Activated B cell treated with CpG ODN at 0.5 μM for 24 hours (primary cell): Measurements from ENCODE around the gene XRCC4. TPM values are rescaled to one million over a fixed set of nuclear protein-coding genes. Genes with fewer than 3 reads are reported as not detected.

Experiments
- ATAC-seq: fragments of 200-7000 bp; cut with Tn5 transposase; one replicate; pipeline ENCODE4 v1.10.0; 2021; ENCODE audit warnings: low read depth, mild to moderate bottlenecking, moderate library complexity
- CTCF ChIA-PET: fragments of 350-600 bp; sonication (Branson Sonifier 250); formaldehyde crosslinking; loops from one replicate; lab custom pipeline; 2021; ENCODE audit warnings: antibody characterized with exemption; lab: Charles Lee
- POLR2A ChIA-PET: fragments of 350-600 bp; sonication (Branson Sonifier 250); formaldehyde crosslinking; loops from one replicate; lab custom pipeline; 2021; ENCODE audit warnings: antibody characterized with exemption; lab: Charles Lee
- DNase-seq: peaks from one replicate; pipeline ENCODE4 v3.0.0; 2022
- H3K27ac Mint-ChIP-seq: one replicate; pipeline ENCODE4 v1.8.0; 2020; ENCODE audit warnings: mixed read lengths
- H3K27me3 Mint-ChIP-seq: one replicate; pipeline ENCODE4 v1.8.0; 2021; ENCODE audit warnings: mixed read lengths
- H3K36me3 Mint-ChIP-seq: one replicate; pipeline ENCODE4 v1.8.0; 2021; ENCODE audit warnings: low read depth, mixed read lengths
- H3K4me1 Mint-ChIP-seq: one replicate; pipeline ENCODE4 v1.8.0; 2021; ENCODE audit warnings: mixed read lengths
- H3K4me3 Mint-ChIP-seq: one replicate; pipeline ENCODE4 v1.8.0; 2020; ENCODE audit warnings: mild to moderate bottlenecking, mixed read lengths
- H3K9me3 Mint-ChIP-seq: one replicate; pipeline ENCODE4 v1.8.0; 2020; ENCODE audit warnings: mixed read lengths
- CTCF ChIP-seq: fragments of 200-600 bp; IDR thresholded peaks from one replicate; pipeline ENCODE4 v1.8.0; 2022; ENCODE audit warnings: antibody characterized with exemption, mild to moderate bottlenecking
- intact Hi-C: fragments of 100-400 bp; cut with micrococcal nuclease; formaldehyde crosslinking; loops from one replicate; pipeline ENCODE4 v1.15.1; 2024
- total RNA-seq: library from RNA; stranded (reverse); gene quantifications from 2 replicates; pipeline ENCODE4 v1.2.3, GENCODE V29; 2022

Gene XRCC4
- total RNA-seq, 1 donor from 2014 or later: 8.5 TPM

DNA sequence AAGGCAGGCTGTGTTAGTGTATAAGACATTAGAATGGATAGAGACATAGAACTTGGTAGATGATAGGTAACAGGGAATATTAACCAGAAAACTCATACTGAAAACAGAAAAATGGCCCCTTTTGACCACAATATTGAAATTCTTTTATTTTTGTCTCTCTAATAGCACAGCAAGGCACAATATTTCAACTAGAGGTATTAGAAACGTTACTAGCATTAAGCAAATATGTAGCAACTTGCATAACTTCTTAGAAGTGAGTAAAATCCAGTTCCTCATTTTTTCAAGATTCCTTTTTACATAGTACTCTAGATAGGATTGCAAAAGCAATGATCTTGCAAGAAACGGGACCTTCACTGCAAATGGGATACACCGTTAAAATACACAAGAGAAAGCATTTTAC, 291.5 kb downstream of the XRCC4 start:
- no peak for ATAC-seq

GRCh38 chr5:83370957-83371356, 293.6 kb downstream of the XRCC4 start:
- Mint-ChIP-seq H3K27ac (no peak overlapping the region), H3K4me1 (no peaks in the 10 kb centered on the region), H3K9me3 (no peaks in the 10 kb centered on the region), H3K27me3 (no peaks in the 10 kb centered on the region), H3K4me3 (no peak overlapping the region), H3K36me3 (no peaks in the 10 kb centered on the region)
- DNase-seq (no peak), ATAC-seq (no peak)
- CTCF ChIA-PET: no interaction called here
- intact Hi-C loops: no loop called here
- TF ChIP-seq CTCF: no peak
- POLR2A ChIA-PET: no interaction called here

More for the DNA sequence above, 291.5 kb downstream of the XRCC4 start:
- no peak for TF ChIP-seq CTCF
- H3K4me1 Mint-ChIP-seq: peaks cover 7% of the 10 kb centered on the region
- POLR2A ChIA-PET: no interaction called here
- no peaks in the 10 kb centered on the region for H3K27me3 Mint-ChIP-seq
- H3K4me3 Mint-ChIP-seq: no peak overlapping the region
- H3K36me3 Mint-ChIP-seq: no peaks in the 10 kb centered on the region
- H3K27ac Mint-ChIP-seq: no peak overlapping the region
- no peak for DNase-seq
- intact Hi-C loops: no loop called here
- CTCF ChIA-PET: no interaction called here
- no peaks in the 10 kb centered on the region for H3K9me3 Mint-ChIP-seq

DNA sequence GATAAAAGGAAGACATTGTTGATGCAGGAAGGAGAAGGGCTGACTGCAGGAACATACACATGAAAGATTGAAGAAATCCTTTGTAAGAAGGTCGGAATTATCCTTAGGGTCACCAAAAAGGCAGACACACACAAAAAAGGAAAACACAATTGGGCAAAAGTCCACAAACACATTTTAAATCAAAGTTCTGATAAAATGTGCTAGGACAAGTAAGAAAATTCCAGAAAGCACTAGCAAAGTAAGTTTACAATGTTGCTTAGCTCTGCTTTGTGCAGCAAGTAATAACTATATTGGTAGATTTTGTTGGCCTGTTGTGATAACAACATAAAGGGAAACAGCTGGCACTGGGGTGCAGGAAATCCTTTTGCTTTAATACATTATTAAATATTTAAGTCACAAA, 294.4 kb downstream of the XRCC4 start:
- no peak for TF ChIP-seq CTCF
- CTCF ChIA-PET: no interaction called here
- H3K27me3 Mint-ChIP-seq: no peaks in the 10 kb centered on the region
- H3K9me3 Mint-ChIP-seq: no peaks in the 10 kb centered on the region
- no peaks in the 10 kb centered on the region for H3K36me3 Mint-ChIP-seq
- no peaks in the 10 kb centered on the region for H3K4me1 Mint-ChIP-seq
- H3K27ac Mint-ChIP-seq: no peak overlapping the region
- POLR2A ChIA-PET: no interaction called here
- no peak overlapping the region for H3K4me3 Mint-ChIP-seq
- DNase-seq (no peak), ATAC-seq (no peak)
- intact Hi-C loops: no loop called here

DNA sequence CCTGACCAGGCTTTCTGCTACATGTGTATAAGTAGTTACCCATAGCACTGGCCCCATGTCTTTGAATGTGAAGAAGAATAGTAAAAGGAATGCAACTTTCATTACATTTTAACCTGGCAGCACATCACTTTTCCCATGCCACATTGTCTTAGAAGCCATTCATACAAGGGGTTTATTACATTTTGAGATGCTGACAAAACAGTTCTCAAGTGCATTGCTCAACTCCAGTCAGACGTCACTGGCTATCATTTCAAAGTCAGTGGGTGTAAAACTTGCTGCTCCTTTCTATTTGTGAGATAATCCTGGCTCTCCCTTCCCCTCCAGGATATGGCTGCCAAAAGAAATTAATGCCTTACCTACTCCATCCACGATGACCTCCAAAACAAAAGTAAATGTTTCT, 297.2 kb downstream of the XRCC4 start:
- Mint-ChIP-seq H3K36me3 (no peaks in the 10 kb centered on the region), H3K4me1 (no peaks in the 10 kb centered on the region), H3K9me3 (no peaks in the 10 kb centered on the region), H3K4me3 (no peak overlapping the region), H3K27ac (no peak overlapping the region), H3K27me3 (no peaks in the 10 kb centered on the region)
- ChIA-PET POLR2A (no interaction called here), CTCF (no interaction called here)
- no peak for TF ChIP-seq CTCF
- DNase-seq (no peak), ATAC-seq (no peak)
- intact Hi-C loops: no loop called here

DNA sequence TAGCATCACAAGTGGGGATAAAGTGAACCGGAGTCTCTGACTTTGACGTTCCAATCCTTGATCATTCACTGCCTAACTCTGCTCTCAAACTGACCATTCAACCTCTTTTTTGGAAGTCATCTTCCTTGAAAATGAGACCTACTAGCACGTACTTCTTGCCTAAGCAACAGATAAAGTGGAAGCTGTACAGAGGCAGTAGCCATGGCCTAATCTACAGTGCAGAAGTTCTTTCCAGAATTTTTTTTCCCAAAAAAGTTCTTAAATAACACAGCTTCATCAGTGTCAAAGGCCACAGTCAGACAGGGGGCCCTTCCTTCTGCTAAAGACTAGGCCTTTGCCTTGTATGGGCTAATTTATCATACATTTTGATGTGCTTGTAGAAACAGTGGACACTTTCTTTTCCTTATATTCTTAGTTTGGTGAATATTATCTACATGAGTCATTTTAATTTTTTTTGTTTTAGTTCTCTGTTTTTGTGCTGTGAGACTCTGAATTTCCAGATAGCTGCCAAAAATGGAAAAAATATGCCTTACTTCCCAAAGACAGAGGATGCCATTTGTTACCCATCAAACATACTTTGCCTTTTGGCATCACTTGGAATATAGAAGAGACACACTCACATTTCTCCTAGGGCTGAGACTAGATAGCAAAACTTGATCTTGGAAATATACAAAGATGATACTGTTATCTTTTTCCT, 297.9 kb downstream of the XRCC4 start:
- no peaks in the 10 kb centered on the region for H3K27me3 Mint-ChIP-seq
- no peaks in the 10 kb centered on the region for H3K4me1 Mint-ChIP-seq
- H3K27ac Mint-ChIP-seq: no peak overlapping the region
- intact Hi-C loops: no loop called here
- DNase-seq (no peak), ATAC-seq (no peak)
- H3K4me3 Mint-ChIP-seq: no peak overlapping the region
- TF ChIP-seq CTCF: no peak
- POLR2A ChIA-PET: no interaction called here
- CTCF ChIA-PET: no interaction called here
- H3K9me3 Mint-ChIP-seq: no peaks in the 10 kb centered on the region
- H3K36me3 Mint-ChIP-seq: no peaks in the 10 kb centered on the region
